Naive thymus-derived CD4-positive, alpha-beta T cell (primary cell): ENCODE data around the gene SETX. TPM values are rescaled to one million over a fixed set of nuclear protein-coding genes. Genes with fewer than 3 reads are reported as not detected.
A peak's percentile ranks its signal among the peaks of the same experiment; 100 is the strongest.

Experiments used
- ATAC-seq: fragments of 150-1000 bp; cut with Tn5 transposase; 2 replicates; pipeline ENCODE4 v1.10.0; 2021; ENCODE audit warnings: mild to moderate bottlenecking, moderate library complexity
- CTCF ChIA-PET: fragments of 350-600 bp; sonication (Branson Sonifier 250); formaldehyde crosslinking; loops from one replicate; lab custom pipeline; 2021; ENCODE audit warnings: antibody characterized with exemption; lab: Charles Lee
- POLR2A ChIA-PET: fragments of 350-600 bp; sonication (Branson Sonifier 250); formaldehyde crosslinking; loops from one replicate; lab custom pipeline; 2021; ENCODE audit warnings: antibody characterized with exemption, inconsistent platforms; lab: Charles Lee
- DNase-seq, 9 donors: peaks; one replicate each; pipeline versions ENCODE4 v3.0.0 to v3.0.0-alpha.2; 2020 to 2022; ENCODE audit warnings: mixed read lengths in 1 of 9
- H3K27ac ChIP-seq: one replicate; pipeline ENCODE4 v1.7.0; 2013; ENCODE audit warnings: mild to moderate bottlenecking, low read depth, low read length, moderate library complexity
- H3K27me3 ChIP-seq, 2 donors: one replicate each; pipeline ENCODE4 v1.7.0; 2013; ENCODE audit warnings: low read length in 2 of 2, mild to moderate bottlenecking in 2 of 2, moderate library complexity in 2 of 2; ENCODE audit not compliant: control insufficient read depth in 2 of 2, insufficient read depth in 2 of 2
- H3K36me3 ChIP-seq, 3 experiments: 1 replicate in 2 of 3; 2 replicates in 1 of 3; pipeline ENCODE4 v1.7.0; 2013; ENCODE audit warnings: low read length in 3 of 3, mild to moderate bottlenecking in 3 of 3, moderate library complexity in 1 of 3; ENCODE audit not compliant: insufficient read depth in 3 of 3, control insufficient read depth in 2 of 3
- H3K4me1 ChIP-seq, 2 donors: one replicate each; pipeline ENCODE4 v1.7.0; 2013; ENCODE audit warnings: low read length in 2 of 2, mild to moderate bottlenecking in 2 of 2, moderate library complexity in 1 of 2; ENCODE audit not compliant: control insufficient read depth in 2 of 2, insufficient read depth in 2 of 2
- H3K4me3 ChIP-seq: 2 replicates; pipeline ENCODE4 v1.7.0; 2013; ENCODE audit warnings: mild to moderate bottlenecking, low read length
- H3K9me3 ChIP-seq, 3 experiments: 1 replicate in 2 of 3; 2 replicates in 1 of 3; pipeline ENCODE4 v1.7.0; 2013; ENCODE audit warnings: low read length in 3 of 3; ENCODE audit not compliant: control insufficient read depth in 2 of 3
- H3K27ac Mint-ChIP-seq, 9 donors: one replicate each; pipeline ENCODE4 v1.8.0; 2020 to 2022; ENCODE audit warnings: mixed read lengths in 9 of 9, mild to moderate bottlenecking in 8 of 9, moderate library complexity in 5 of 9, inconsistent platforms in 2 of 9
- H3K27me3 Mint-ChIP-seq, 5 donors: one replicate each; pipeline ENCODE4 v1.8.0; 2021 to 2022; ENCODE audit warnings: mixed read lengths in 5 of 5, mild to moderate bottlenecking in 1 of 5
- H3K36me3 Mint-ChIP-seq, 5 donors: one replicate each; pipeline ENCODE4 v1.8.0; 2020 to 2022; ENCODE audit warnings: mixed read lengths in 5 of 5, mild to moderate bottlenecking in 3 of 5, inconsistent platforms in 1 of 5
- H3K4me1 Mint-ChIP-seq, 7 donors: one replicate each; pipeline ENCODE4 v1.8.0; 2020 to 2022; ENCODE audit warnings: mixed read lengths in 7 of 7, mild to moderate bottlenecking in 3 of 7, inconsistent platforms in 1 of 7
- H3K4me3 Mint-ChIP-seq, 10 donors: one replicate each; pipeline ENCODE4 v1.8.0; 2020 to 2022; ENCODE audit warnings: mild to moderate bottlenecking in 10 of 10, mixed read lengths in 10 of 10, moderate library complexity in 6 of 10, inconsistent platforms in 2 of 10
- H3K9me3 Mint-ChIP-seq, 11 donors: one replicate each; pipeline ENCODE4 v1.8.0; 2020 to 2022; ENCODE audit warnings: mixed read lengths in 11 of 11, mild to moderate bottlenecking in 4 of 11, inconsistent platforms in 1 of 11, moderate library complexity in 1 of 11
- intact Hi-C, 2 donors: fragments of 100-400 bp; cut with micrococcal nuclease; formaldehyde crosslinking; loops; one replicate each; pipeline ENCODE4 v1.15.1; 2023
- polyA plus RNA-seq, 2 donors: library from polyadenylated mRNA; unstranded; fragments of 300-500 nt; fragmentation: Illumina TruSeq; gene quantifications; one replicate each; pipeline ENCODE4 v1.2.3, GENCODE V29; 2021
- total RNA-seq, 6 experiments: library from RNA in 5 of 6; stranded (reverse) in 5 of 6; gene quantifications; 1 replicate in 5 of 6; 2 replicates in 1 of 6; pipeline ENCODE4 v1.2.3 and lab custom pipeline; 2021 to 2026

SETX gene
- total and polyA plus RNA-seq, 7 experiments from 2014 or later = 29.0 to 83.2 (median 66.1) TPM

DNA sequence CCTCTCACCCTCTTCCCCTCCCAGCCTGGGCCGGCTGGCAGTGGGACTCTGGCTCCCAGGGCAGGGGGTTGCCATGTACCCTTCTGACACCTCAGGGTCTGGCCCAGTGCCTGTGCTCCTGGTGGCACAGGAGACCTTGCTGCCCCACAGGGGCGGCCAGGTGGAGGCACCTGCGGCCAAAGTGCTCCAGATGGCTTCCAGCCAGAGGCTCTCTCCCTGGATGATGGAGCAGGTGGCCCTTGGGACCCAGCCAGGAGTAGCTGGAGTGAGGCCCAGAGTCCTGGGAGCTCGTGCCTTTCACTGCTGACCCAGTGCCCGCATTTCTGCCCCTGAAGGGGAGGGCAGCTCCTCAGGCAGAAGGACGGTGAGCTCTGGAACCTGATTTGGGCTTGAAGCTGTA is 105.7 kb downstream of the SETX start:
- H3K4me1 ChIP-seq = no peaks in the 10 kb centered on the region
- intact Hi-C loops = loop anchor here in 1 of 2 donors (10.0 kb wide), 1 partner anchor 696 kb away; the partner anchor contains the start of gene TSC1
- H3K36me3 ChIP-seq = no peaks in the 10 kb centered on the region
- no peaks in the 10 kb centered on the region for H3K9me3 ChIP-seq
- peaks cover 0 to 5% (median 0%) of the 10 kb centered on the region in 7 donors for H3K4me1 Mint-ChIP-seq
- POLR2A ChIA-PET = no interaction called here
- no peaks in the 10 kb centered on the region for H3K36me3 Mint-ChIP-seq
- H3K27me3 Mint-ChIP-seq = peaks cover 0 to 25% (median 0%) of the 10 kb centered on the region in 5 donors
- DNase-seq = no peak
- H3K27me3 ChIP-seq = no peaks in the 10 kb centered on the region
- no peak for ATAC-seq
- H3K9me3 Mint-ChIP-seq = peaks cover 0 to 3% (median 0%) of the 10 kb centered on the region in 11 donors
- no peak overlapping the region for H3K27ac Mint-ChIP-seq
- H3K4me3 Mint-ChIP-seq = no peak overlapping the region
- no peak overlapping the region for H3K27ac ChIP-seq
- H3K4me3 ChIP-seq = no peak overlapping the region
- CTCF ChIA-PET = interaction anchor here (0.6 to 3.0 kb wide), 3 partner anchors 10 to 438 kb away, joined by 3 to 9 read pairs (median 3); no protein-coding TSS in a partner anchor

DNA sequence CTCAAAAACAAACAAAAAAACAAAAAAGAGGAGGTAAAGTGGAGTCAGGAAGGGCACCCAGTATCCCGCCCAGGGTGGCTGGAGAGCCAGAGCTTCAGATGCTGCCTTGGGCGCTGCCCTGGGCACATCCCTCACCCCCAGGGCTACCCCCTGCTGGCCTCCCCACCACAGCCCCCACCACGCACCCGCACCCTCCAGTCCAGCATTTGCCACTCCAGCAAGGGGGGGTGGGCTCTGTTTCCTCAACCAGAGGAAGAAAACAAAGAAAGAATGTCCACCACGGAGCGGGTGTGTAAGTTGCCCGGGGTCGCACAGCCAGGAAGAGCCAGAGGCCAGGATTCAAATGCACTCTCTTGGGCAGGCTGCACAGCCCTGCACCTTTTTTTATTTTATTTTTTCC is 106.8 kb downstream of the SETX start:
- CTCF ChIA-PET = interaction anchor here (0.7 to 3.0 kb wide), 2 partner anchors 12 to 989 kb away, joined by 3 to 9 read pairs; no protein-coding TSS in a partner anchor
- H3K27me3 Mint-ChIP-seq = peaks cover 0 to 32% (median 0%) of the 10 kb centered on the region in 5 donors
- Histone ChIP-seq H3K4me1 (peaks cover under 1% of the 10 kb centered on the region in 2 donors), H3K9me3 (no peaks in the 10 kb centered on the region), H3K27me3 (no peaks in the 10 kb centered on the region), H3K4me3 (no peak overlapping the region), H3K36me3 (no peaks in the 10 kb centered on the region), H3K27ac (no peak overlapping the region)
- peaks cover 0 to 3% (median 0%) of the 10 kb centered on the region in 11 donors for H3K9me3 Mint-ChIP-seq
- DNase-seq = no peak
- H3K27ac Mint-ChIP-seq = no peak overlapping the region
- peaks cover 0 to 12% (median 0%) of the 10 kb centered on the region in 7 donors for H3K4me1 Mint-ChIP-seq
- POLR2A ChIA-PET = no interaction called here
- intact Hi-C loops = loop anchor here in 1 of 2 donors (10.0 kb wide), 1 partner anchor 697 kb away; the partner anchor contains the start of gene TSC1
- no peak overlapping the region for H3K4me3 Mint-ChIP-seq
- no peak for ATAC-seq
- H3K36me3 Mint-ChIP-seq = no peaks in the 10 kb centered on the region

DNA sequence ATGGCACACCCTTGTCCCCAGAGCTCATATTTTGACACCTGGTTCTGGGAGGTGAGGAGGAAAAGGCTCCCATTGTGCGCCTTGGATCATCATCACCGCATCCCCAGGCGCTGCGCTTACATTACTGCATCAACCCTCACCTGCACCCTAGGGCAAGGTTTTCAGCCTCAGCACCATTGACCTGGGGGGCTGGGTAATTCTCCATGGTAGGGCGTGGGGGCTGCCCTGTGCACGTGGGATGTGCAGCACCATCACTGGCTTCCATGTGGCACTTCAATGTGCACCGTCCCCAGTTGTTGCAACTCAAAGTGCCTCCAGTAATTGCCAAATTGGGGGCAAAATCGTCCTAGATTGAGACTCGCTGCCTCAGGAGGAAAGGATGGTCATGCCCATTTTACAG is 109.3 kb downstream of the SETX start:
- Histone ChIP-seq H3K27ac (no peak overlapping the region), H3K4me3 (no peak overlapping the region), H3K27me3 (no peaks in the 10 kb centered on the region), H3K4me1 (peaks cover 7 to 8% of the 10 kb centered on the region in 2 donors), H3K9me3 (no peaks in the 10 kb centered on the region), H3K36me3 (no peaks in the 10 kb centered on the region)
- Mint-ChIP-seq H3K9me3 (peaks cover 0 to 5% (median 0%) of the 10 kb centered on the region in 11 donors), H3K4me1 (peaks cover 5 to 14% (median 7%) of the 10 kb centered on the region in 7 donors), H3K36me3 (no peaks in the 10 kb centered on the region), H3K27me3 (peaks cover 0 to 32% (median 0%) of the 10 kb centered on the region in 5 donors), H3K4me3 (no peak overlapping the region), H3K27ac (no peak overlapping the region)
- ChIA-PET CTCF (no interaction called here), POLR2A (interaction anchor here (0.6 kb wide), 1 partner anchor 490 kb away, joined by 3 read pairs; no protein-coding TSS in a partner anchor)
- DNase-seq = no peak
- no peak for ATAC-seq
- intact Hi-C loops = loop anchor here in 1 of 2 donors (10.0 kb wide), 1 partner anchor 699 kb away; the partner anchor contains the start of gene TSC1

DNA sequence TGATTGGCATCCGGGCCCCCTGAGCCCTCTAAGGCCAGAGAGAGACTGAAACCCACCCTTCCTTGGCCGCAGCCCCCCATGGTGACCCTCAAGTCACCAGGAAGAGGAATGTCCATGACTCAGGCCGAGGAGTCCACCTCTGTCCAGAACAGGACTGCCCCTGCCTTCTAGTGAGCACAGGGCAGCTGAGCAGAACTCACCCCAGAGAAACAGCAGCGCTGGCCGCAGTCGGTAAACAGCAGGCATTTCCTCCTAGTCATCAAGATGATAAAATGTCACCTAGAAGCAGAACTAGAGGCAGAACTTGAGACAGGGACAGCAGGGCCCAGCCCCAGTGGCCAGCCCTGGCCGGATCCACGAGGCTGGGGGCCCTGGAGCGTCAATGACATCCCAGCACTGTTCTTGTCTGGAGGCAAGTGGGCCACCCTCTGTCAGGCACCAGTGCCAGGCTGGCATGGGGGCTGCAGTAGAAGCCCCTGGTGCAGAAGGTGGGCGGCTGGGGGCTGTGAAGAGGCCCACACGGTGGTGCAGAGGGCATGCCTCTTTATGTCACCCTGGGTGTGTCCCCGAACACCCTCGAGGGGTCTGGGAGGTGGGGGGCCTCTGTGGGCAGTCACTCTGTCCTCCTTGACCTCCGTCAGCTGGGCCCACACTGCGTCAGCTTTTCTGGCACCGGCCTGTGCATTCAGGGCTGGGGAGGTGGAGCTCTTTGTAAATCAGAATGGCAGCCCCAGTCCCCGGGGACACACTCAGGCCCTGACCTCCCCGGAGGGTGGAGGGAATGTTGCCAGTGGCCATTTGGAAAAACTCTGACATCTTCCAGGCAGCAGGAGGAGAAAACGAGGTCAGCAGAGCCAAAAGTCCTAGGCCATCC is 110.0 kb downstream of the SETX start:
- H3K9me3 ChIP-seq = no peaks in the 10 kb centered on the region
- Mint-ChIP-seq H3K27me3 (peaks cover 0 to 32% (median 0%) of the 10 kb centered on the region in 5 donors), H3K27ac (peak overlapping the region in 1 of 9 donors; percentile 73), H3K4me3 (peak overlapping the region in 2 of 10 donors; percentile 91 to 97), H3K36me3 (no peaks in the 10 kb centered on the region), H3K4me1 (peaks cover 5 to 17% (median 12%) of the 10 kb centered on the region in 7 donors), H3K9me3 (peaks cover 0 to 5% (median 0%) of the 10 kb centered on the region in 11 donors)
- no peaks in the 10 kb centered on the region for H3K36me3 ChIP-seq
- intact Hi-C loops = loop anchor here (5.0 to 10.0 kb wide), 5 partner anchors 168 to 1822 kb away; partner anchors contain the start of genes BRD3 (in 1 of the 2), MED27 (in 1 of the 2), POMT1 (in 1 of the 2) and TSC1 (in 1 of the 2)
- H3K27ac ChIP-seq = no peak overlapping the region
- POLR2A ChIA-PET = interaction anchor here (0.6 kb wide), 1 partner anchor 489 kb away, joined by 3 read pairs; no protein-coding TSS in a partner anchor
- no peaks in the 10 kb centered on the region for H3K27me3 ChIP-seq
- DNase-seq (no peak), ATAC-seq (no peak)
- no peak overlapping the region for H3K4me3 ChIP-seq
- CTCF ChIA-PET = no interaction called here
- peaks cover 11 to 12% of the 10 kb centered on the region in 2 donors for H3K4me1 ChIP-seq

DNA sequence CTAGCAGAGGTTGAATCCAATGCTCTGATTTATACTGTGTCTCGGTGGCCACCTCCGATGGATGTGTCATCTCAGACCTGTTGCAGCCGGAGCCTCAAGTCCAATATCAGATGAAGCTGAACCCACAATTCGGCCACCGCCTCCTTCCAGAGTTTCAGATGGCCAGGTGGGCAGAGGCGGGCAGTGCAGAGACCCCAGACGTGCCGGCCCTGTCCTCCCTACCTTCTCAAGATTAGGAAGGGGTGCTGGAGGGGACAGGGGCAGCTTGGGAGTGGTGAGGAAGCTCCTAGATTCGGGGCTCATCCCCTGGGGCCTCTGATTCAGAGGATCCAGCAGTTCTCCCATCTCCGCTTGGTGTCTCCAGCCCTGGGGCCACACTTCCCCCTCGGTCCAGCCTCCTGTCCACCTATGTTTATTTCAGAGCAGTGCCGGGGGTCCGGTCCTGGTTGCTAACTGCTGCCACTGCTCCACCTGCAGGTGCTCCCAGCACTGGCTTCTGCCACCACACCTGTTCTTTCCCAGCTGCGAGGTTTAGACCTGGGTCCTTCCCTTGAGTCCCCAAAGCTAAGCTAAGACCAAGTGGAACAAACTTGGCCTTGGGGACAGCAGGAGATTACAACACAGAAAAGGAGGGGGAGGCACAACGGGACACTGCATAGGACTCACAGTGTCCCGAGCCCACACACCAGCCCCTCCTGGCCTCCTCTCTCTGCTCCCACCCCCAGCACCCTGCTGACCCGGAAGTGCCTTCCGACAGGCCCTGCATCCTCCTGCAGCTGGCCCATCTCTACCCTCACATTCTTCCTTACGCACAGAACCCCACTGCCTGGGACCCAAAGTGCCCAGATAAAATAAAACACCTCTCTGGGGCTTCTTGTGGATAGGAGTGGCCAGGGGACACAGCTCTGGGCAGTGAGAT is 111.4 kb downstream of the SETX start:
- peak overlapping the region; percentile 56 to 99 (median 94) for H3K4me3 Mint-ChIP-seq
- POLR2A ChIA-PET = no interaction called here
- DNase-seq (no peak), ATAC-seq (no peak)
- peaks cover 11 to 12% of the 10 kb centered on the region in 2 donors for H3K4me1 ChIP-seq
- H3K27me3 Mint-ChIP-seq = peaks cover 0 to 32% (median 0%) of the 10 kb centered on the region in 5 donors
- H3K9me3 ChIP-seq = no peaks in the 10 kb centered on the region
- no peak overlapping the region for H3K27ac ChIP-seq
- peaks cover 5 to 22% (median 14%) of the 10 kb centered on the region in 7 donors for H3K4me1 Mint-ChIP-seq
- H3K9me3 Mint-ChIP-seq = peaks cover 0 to 5% (median 0%) of the 10 kb centered on the region in 11 donors
- no peaks in the 10 kb centered on the region for H3K27me3 ChIP-seq
- peak overlapping the region in 5 of 9 donors; percentile 36 to 70 (median 52) for H3K27ac Mint-ChIP-seq
- no peak overlapping the region for H3K4me3 ChIP-seq
- CTCF ChIA-PET = no interaction called here
- intact Hi-C loops = loop anchor here (5.0 to 10.0 kb wide), 5 partner anchors 166 to 1824 kb away; partner anchors contain the start of genes BRD3 (in 1 of the 2), MED27 (in 1 of the 2), POMT1 (in 1 of the 2) and TSC1 (in 1 of the 2)
- H3K36me3 Mint-ChIP-seq = no peaks in the 10 kb centered on the region
- H3K36me3 ChIP-seq = no peaks in the 10 kb centered on the region
